Measurements from ENCODE around the gene ZNF697. TPM values are rescaled to one million over a fixed set of nuclear protein-coding genes. Genes with fewer than 3 reads are reported as not detected.
"Not testable (repeated sequence)": the region's sequence is repeated elsewhere in the genome, so short reads cannot be mapped to it uniquely, and the experiment has no call there.

Gene ZNF697
- total RNA-seq, 1 donor from 2014 or later, result 11.5 TPM

DNA sequence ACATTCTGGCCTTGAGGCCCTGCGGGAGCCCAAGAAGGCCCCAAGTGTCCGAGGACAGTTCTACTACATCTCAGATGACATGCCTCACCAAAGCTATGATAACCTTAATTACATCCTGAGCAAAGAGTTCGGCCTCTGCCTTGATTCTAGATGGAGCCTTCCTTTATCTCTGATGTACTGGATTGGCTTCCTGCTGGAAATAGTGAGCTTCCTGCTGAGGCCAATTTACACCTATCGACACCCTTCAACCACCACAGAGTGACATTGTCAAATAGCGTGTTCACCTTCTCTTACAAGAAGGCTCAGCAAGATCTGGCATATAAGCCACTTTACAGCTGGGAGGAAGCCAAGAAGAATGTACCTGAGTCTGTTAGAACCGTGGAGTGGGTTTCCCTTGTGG is 39.2 kb downstream of the ZNF697 start:
- intact Hi-C loops (cut with micrococcal nuclease); DNase-seq; ATAC-seq: not testable (repeated sequence)

DNA sequence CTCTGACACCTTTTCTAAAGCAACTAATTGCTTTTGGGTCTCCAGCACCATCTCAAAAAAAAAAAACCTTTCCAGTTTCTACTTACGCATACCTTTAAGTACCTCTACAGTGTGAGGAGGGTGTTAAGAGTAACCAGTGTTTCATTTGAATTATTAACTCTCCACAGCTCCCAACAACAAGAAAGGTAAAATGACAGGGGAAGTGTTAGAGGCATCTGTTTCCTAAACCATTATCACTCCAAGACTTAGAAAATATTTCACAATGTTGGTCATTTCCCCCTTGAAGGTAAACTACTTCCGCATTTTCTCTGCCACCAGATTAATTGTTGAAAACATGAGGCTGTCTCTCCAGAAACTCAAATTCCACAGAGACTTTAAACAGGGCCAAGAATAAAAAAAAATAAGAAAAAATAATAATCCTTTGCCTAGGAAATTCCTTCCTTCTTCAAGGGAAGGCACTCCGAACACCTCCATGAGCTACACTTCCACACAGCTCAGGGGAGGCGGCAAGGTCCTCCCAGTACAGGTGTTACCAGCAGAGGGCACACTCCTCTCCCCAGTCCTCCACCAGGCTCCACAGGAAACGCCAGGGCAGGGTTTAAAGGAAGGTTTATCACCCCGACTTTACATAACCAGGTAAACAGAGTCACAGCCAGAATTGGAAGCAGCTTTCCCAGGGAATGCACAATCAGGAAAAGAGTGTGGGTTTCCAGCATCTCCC is 40.8 kb downstream of the ZNF697 start:
- ATAC-seq; intact Hi-C loops (cut with micrococcal nuclease); DNase-seq: not testable (repeated sequence)

DNA sequence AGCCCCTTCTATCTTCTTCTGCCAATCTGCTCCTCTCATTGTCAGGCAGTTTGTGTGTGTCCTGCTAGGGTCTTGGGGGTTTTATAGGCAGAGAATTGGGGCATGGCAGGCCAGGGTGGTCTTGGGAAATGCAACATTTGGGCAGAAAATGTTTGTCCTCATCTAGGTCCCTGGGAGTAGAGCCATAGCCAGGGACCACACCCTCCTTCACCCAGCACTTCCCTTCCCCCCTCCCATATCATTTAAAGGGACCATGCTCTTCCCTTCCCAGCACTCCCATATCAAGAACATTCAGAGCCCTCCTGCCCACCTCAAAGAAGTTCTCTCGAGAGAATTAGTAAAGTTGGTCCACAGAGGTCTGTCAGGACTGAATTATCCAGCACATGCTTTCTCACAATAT is 41.7 kb downstream of the ZNF697 start:
- ATAC-seq (no peak), DNase-seq (no peak)
- intact Hi-C loops (cut with micrococcal nuclease), result no loop called here

DNA sequence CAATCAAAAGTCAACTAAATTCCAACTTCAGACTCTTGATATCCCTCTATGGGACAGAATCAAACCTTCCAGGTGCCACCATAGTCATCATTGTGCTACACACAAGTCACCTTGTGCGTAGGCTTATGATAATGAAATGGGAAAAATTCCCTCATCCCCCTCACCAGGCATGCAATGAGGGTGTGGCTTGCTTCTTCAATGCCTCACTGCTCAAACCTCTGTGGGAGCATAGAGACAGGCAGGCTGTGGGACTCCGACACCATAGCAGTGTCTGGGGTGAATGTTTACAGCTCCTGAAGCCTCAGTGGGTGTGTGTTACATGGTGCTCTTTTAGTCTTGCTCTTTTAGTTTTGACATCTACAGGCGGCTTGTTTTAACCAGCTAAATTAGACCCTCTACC is 42.4 kb downstream of the ZNF697 start:
- DNase-seq (no peak), ATAC-seq (no peak)
- intact Hi-C loops (cut with micrococcal nuclease), result no loop called here

DNA sequence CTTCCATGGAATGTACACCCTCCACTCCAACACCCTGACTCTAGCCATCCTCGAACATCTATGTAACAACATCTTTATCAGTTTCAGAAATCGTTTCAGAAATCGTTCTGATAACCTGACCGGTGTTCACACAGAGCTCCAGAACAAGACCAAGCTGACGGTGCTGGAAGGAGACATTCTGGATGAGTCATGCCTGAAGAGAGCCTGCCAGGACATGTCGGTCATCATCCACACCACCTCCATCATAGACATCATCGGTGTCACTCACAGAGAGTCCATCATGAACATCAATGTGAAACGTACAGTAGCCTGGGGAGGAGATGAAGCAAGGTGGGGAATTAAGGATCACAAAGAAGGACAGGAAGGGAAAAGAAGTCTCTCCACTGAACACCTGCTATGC is 43.0 kb downstream of the ZNF697 start:
- intact Hi-C loops (cut with micrococcal nuclease), result not testable (repeated sequence)

DNA sequence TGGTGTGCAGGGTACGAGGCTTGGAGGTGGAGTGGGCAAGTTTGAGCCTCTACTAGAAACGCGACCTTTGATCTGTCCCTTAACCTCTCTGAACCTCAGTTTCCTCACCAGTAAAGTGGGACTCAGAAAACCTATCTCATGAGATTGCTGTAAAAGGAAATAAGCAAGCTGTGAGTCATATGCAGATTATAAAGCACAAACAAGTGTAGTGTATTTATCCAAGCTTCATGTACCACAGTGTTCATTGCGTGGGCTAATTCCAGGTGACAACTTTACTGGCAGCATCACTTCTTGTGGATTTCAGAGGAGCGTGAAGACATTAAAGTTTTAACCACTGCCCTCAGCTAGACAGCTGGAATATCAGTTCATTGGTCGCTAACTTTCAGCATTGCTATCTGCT is 44.4 kb downstream of the ZNF697 start:
- no peak for ATAC-seq
- intact Hi-C loops (cut with micrococcal nuclease), result no loop called here
- no peak for DNase-seq

More for the DNA sequence above, 43.0 kb downstream of the ZNF697 start:
- ATAC-seq, DNase-seq: not testable (repeated sequence)

DNA sequence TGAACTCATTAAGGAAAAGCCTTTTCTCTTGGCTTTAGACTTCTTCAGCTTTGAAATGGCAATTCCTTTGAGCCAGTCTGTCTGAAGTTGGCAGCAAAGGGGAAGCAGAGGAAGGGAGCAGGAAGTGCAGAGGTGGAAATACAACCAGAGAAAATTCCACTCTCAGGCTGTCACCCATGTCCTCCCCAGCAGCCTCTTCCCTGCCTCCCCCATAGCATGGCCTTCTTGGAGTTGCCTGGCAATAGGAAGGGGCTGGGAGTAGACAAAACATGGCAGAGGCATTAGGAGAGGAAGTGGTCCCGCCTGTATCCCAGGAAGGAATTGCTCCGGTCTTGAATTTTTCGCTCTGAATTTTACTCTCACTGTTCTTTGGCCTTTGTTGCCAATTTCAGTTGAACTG is 44.8 kb downstream of the ZNF697 start:
- intact Hi-C loops (cut with micrococcal nuclease); DNase-seq: not testable (repeated sequence)

DNA sequence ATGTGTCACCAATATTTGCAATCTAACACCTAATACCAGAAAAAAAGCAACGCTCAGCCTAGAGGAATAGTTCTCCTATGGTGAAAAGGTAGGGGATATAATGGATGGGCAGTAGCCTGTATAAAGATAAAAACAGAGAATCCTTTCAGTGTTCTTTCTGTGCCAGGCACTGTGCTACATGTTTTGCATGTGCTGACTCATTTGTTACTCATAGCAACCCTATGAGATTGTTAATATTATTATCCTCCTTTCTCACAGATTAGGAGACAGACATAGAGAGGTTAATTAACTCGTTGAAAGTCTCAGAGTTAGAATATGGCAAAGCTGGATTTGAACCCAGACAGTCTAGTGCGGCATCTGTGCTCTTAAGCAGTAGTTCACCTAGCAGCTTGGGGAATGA is 45.3 kb downstream of the ZNF697 start:
- DNase-seq; intact Hi-C loops (cut with micrococcal nuclease); ATAC-seq: not testable (repeated sequence)

More for the DNA sequence above, 44.8 kb downstream of the ZNF697 start:
- ATAC-seq, result not testable (repeated sequence)

DNA sequence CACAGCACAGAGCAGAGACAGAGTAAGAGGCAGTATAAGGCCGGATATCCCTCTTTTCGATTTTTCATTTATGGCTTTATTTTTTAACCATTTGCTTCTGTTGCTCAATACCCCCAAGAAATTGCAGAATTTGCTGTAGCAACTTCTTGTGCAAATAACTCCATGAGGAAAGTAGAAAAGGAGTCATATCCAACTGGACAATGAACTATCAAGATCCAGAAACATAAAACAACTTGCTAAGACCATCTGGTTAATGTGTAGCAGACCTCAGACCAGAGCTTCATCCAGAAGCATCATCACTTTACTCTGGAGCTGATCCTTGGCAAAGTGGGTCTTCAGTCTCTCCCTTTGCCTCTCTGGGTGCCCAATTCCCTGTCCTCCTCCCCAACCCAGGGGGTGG is 45.9 kb downstream of the ZNF697 start:
- intact Hi-C loops (cut with micrococcal nuclease), result no loop called here

DNA sequence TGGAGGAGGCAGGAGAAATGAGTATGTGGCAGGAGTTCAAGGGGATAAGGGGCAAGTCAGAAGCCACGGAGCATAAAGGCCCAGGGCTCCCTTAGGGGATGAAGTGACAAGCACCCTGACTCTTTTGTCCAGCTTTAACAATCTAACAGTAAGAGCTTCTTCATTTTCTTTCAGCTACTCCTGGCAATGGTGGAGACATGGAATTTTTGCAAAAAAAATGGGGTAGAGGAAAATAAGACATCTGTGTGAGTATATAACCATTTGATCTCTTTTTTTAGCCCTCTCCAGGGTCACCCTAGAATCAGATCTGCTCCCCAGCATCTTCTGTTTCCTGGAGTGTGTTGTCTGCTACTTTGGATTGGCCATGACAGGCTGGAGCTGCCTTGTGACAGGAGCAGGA is 47.1 kb downstream of the ZNF697 start:
- intact Hi-C loops (cut with micrococcal nuclease), result no loop called here
- no peak for DNase-seq
- no peak for ATAC-seq

More for the DNA sequence above, 45.9 kb downstream of the ZNF697 start:
- no peak for ATAC-seq
- no peak for DNase-seq

DNA sequence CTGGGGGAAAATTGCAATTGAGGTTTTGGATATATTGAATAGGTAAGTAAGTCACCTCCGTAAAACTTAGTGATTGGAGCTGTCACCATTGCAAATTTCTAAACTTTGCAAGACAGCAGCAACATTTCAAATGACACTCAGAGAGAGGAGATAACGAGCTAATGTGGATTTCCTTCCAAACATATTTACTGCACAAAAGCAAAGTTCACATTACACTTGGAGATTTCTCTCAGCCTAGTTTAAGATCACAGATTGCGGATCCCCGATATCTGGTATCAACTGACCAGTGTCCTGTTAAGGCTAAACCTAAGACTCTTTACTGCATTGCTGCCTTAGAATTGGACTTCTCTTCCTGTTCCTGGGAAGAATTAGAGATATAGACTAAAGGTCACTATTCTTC is 47.5 kb downstream of the ZNF697 start:
- DNase-seq, result no peak
- no peak for ATAC-seq
- intact Hi-C loops (cut with micrococcal nuclease), result no loop called here

DNA sequence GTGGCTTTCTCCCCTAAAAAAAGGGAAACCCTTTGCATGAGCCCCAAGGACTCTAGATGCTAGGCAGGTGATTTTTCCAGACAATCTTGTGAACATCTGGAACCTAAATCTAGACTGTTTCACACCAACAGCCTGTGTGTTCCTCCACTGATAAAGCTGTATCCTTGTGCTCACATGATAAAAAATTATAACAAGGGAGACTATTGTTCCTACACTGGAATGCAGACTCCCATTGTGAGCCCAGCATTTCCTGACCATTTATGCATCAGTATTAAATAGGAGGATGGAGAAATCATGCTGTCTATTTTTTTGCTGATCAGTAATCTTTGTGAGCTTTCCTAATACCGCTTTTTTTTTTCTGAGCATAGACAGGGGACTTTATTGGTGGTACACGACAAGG is 52.5 kb downstream of the ZNF697 start:
- intact Hi-C loops (cut with micrococcal nuclease), result no loop called here
- no peak for ATAC-seq
- DNase-seq, result no peak

DNA sequence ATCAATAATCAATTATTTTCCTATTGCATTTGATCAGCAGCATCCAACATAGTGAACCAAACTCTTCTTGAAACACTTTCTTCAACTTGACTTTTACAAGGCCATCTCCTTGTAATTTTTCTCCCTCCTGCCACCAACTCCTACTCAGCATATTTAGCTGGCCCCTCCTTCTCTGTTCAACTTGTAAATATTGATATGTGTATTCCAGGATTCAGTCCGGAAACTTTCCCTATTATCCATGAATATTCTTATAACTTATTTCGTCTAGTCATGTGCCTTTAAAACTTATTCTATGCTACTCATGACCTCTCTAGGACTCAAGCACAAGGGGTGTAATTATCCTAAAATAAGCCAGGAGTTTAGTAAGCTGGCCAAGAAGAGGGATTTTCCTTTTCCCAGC is 52.9 kb downstream of the ZNF697 start:
- ATAC-seq (no peak), DNase-seq (no peak)
- intact Hi-C loops (cut with micrococcal nuclease), result no loop called here

DNA sequence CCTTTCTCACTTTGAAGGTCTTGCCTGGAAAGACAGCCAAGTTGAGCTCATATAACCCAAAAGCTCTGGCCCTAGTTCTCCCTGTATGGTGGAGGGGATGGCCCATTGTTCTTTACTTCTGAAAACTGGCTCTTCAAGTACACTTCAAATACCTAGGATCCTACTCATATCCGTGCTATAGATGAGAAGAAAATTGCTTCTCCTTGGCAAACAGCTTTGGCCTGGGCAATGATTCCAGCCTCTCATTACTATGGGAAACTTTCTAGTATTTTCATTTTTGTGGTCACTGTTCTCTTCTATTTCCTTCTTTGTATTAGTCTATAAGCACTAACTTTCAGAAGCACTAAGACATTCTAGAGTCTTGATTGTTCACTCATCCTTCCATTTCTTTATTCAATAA is 53.7 kb downstream of the ZNF697 start:
- no peak for DNase-seq
- intact Hi-C loops (cut with micrococcal nuclease), result no loop called here

DNA sequence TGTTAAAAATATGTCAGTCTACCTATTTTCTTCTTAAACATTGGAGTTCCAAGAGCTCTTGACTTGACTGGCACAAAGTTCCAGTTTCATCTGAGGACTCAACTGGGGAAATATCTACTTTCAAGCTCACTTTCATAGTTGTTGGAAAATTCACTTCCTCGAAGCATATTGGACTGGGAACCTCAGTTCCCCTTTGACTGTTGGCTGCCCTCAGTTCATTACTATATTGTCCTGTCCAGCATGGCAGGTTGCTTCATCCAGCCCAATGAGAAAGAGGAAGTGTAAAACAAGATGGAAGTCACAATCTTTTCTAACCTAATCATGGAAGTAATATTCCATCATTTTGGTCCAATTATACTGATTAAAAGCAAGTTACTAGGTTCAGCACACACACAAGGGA is 54.3 kb downstream of the ZNF697 start:
- intact Hi-C loops (cut with micrococcal nuclease), result no loop called here
- no peak for DNase-seq
- no peak for ATAC-seq

More for the DNA sequence above, 53.7 kb downstream of the ZNF697 start:
- no peak for ATAC-seq

DNA sequence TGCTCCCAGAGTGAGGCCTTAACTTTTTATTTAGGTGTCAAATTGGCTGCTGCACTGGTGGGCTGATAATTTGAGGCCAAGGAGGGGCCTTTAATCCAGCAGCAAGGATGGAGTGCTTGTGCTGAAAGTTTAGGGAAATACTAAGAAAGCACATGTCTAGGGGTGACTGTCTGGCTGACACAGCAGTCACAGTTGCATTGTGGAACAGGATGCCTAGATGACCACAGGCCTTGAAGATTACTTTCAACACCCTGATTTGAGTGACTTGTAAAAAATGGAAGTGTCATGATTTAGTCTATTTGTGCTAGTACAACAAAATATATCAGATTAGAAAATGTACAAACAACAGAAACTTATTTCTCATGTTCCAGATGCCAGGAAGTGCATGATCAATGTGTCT is 57.7 kb downstream of the ZNF697 start:
- intact Hi-C loops (cut with micrococcal nuclease), result no loop called here
- ATAC-seq, result no peak
- DNase-seq, result no peak

DNA sequence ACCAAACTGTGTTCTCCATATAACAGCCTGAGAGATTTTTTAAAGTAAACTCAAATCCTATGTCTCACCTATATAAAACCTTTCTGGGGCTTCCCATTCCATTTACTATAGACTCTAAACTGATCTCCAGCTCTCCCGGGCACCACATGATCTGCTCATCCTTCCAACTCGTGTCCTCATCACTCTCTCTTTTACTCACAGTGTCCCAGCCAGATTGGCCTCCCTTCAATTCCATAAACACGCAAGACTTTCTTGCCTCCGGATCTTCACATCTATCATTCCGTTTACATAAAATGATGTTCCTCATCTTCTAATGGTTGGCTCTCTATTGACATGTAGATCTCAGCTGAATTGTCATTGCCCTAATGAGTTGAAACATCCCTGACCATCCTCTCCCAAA is 59.4 kb downstream of the ZNF697 start:
- DNase-seq (no peak), ATAC-seq (no peak)
- intact Hi-C loops (cut with micrococcal nuclease), result no loop called here

DNA sequence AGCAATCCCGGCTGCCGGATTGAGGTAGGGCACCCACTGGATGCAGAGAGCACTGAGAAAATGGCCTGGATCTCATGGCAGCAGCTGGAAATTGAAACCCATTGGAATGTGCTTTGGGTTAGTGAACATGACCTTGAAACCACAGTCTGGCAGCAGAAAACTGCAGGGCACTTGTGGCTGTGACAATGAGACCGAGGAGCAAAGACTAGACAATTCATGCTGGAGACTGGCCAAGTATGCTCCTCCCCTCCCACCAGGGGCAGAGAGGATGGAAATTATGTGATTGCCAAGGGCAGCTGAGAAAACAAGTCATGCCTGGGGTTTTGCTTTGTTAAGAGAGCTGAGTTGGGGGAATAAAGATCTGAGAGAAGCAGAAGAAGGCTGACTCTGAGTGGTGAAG is 60.7 kb downstream of the ZNF697 start:
- intact Hi-C loops (cut with micrococcal nuclease), result no loop called here
- no peak for DNase-seq

DNA sequence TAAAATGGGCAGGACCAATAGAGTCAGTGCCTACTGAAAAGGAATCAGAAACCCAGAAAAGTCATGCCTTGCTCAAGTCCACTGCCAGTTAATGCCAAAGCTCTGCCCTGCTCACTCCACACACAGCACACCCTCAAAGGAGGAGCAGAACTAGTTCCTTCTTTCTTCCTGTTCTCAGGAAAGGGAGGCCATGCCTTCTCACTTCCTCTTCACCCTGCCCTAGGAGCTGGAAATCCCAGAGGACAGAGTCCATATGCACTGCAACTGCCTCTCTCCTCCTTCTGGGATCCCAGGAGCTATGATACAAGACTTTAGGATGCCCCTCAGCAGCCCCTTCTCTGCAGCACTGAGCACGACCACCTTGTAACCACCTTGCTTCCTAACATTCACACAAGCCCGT is 62.3 kb downstream of the ZNF697 start:
- DNase-seq; intact Hi-C loops (cut with micrococcal nuclease): not testable (repeated sequence)
- ATAC-seq, result peak; percentile 31

More for the DNA sequence above, 60.7 kb downstream of the ZNF697 start:
- no peak for ATAC-seq

DNA sequence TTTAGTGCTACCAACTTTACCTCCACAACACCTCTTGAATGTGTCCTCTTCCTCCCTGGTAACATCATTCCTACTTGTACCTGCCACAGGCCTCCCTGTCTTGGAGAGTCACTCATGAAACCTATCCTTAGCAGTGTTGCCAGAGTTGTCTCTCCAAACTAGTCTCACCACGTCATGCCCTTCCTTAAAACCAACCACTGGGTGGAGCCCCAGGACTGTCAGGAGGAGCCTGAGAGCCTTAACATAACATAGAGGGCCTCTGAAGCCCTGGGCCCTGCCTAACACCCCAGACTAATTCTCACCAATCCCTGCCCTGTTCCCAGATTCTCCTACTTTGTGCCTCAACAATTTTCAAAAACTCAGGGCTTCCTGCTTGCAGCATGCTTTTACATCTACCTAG is 65.3 kb downstream of the ZNF697 start:
- DNase-seq (peak; percentile 44), ATAC-seq (peak; percentile 92)
- intact Hi-C loops (cut with micrococcal nuclease), result no loop called here

DNA sequence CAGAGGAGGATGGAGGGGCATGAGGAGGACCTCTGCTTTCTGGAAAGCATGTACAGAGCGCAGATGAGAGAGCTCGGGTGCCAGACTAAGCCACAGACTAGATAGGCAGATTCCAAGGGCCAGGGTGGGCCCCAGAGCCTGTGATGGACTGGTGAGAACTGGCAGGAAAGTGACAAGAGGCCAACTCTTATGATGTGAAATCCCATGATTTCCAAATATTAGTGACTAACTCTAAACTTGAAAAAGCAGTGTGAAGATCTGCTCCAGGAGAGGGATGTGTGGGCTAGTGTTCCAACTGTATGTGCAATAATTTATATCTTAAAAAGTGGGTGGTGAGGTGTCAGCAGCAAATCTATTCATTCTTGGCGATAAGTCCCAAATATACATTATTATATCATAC is 67.0 kb downstream of the ZNF697 start:
- ATAC-seq; intact Hi-C loops (cut with micrococcal nuclease); DNase-seq: not testable (repeated sequence)

Data from left ventricle myocardium superior (tissue), 1 donor.